ENCODE measurements around the gene BIN1. TPM values are rescaled to one million over a fixed set of nuclear protein-coding genes. Genes with fewer than 3 reads are reported as not detected.

The BIN1 gene
- total and polyA plus RNA-seq, 4 experiments from 2014 or later: 99.4 to 163 (median 122) TPM

DNA sequence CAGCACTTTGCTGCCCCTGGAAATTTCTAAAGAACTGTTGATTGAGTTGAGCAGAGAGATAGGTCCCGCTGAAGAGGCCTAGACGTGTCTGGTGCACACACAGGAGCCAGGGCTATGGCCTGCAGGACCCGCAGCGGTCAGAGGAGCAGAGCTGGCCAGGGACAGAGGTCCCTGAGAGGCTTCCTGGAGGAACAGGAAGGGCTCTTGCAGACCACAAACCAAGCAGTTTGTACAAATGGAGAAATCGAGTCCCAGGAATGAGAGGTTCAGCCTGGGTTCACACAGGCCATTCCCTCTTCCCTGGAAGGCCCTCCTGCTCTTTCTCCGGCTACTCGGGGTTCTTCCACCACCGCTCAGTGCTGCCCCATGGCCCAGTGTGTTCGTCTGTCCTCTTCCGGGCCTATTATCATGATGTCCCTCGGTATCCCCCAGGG lies 1.2 kb upstream of the BIN1 start:
- Histone ChIP-seq H3K27me3 (ENCODE audit: insufficient read depth, low read length) (peaks cover 5% of the 10 kb centered on the region), H3K36me3 (ENCODE audit: insufficient read depth, low read length) (no peaks in the 10 kb centered on the region), H3K27ac (ENCODE audit: low read depth, low read length) (no peak overlapping the region), H3K4me1 (ENCODE audit: insufficient read depth, low read length) (peaks cover 21% of the 10 kb centered on the region), H3K4me3 (ENCODE audit: low read length in 2 of 2) (no peak overlapping the region), H3K9me3 (ENCODE audit: control insufficient read depth in 1 of 2, low read length in 2 of 2) (no peaks in the 10 kb centered on the region)
- H3K9me3 Mint-ChIP-seq: no peaks in the 10 kb centered on the region
- DNase-seq: no peak
- ChIA-PET POLR2A (ENCODE audit: partially characterized antibody) (interaction anchor here (2.7 kb wide), 1 partner anchor 27 kb away, joined by 23 read pairs; no protein-coding TSS in a partner anchor), CTCF (ENCODE audit: partially characterized antibody) (interaction anchor here (1.5 kb wide), 1 partner anchor 37 kb away, joined by 3 read pairs; no protein-coding TSS in a partner anchor)
- peaks cover 0 to 12% (median 4%) of the 10 kb centered on the region in 4 donors for H3K4me1 Mint-ChIP-seq
- H3K4me3 Mint-ChIP-seq: peak overlapping the region; percentile 84 to 91 (median 88)
- peaks cover 0 to 2% of the 10 kb centered on the region in 2 donors for H3K36me3 Mint-ChIP-seq
- peak overlapping the region in 1 of 7 donors; percentile 62 for H3K27ac Mint-ChIP-seq
- H3K27me3 Mint-ChIP-seq: peaks cover 6 to 18% of the 10 kb centered on the region in 2 donors
- intact Hi-C loops (cut with micrococcal nuclease): no loop called here

DNA sequence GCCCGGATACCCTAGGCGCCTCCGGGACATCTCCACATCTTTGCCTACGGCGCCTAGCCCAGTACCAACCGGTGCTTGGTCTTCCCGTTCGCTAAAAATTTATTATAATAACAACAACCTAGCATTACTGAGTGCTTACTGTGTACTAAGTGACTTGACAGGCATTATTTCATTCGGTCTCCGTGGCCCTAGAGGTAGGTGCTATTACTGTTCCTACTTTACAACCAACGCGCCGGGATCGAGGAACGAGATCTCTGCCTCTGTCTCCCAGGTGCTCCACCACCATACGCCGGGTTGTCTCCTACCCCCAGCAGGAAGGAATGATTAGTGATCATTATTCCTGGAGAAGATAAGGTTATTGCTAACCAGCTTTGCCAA lies 657 bp upstream of the BIN1 start:
- H3K9me3 ChIP-seq (ENCODE audit: control insufficient read depth in 1 of 2, low read length in 2 of 2): no peaks in the 10 kb centered on the region
- H3K36me3 Mint-ChIP-seq: peaks cover 0 to 2% of the 10 kb centered on the region in 2 donors
- peak overlapping the region in 5 of 7 donors; percentile 18 to 86 (median 56) for H3K27ac Mint-ChIP-seq
- H3K9me3 Mint-ChIP-seq: no peaks in the 10 kb centered on the region
- H3K27me3 Mint-ChIP-seq: peaks cover 6 to 16% of the 10 kb centered on the region in 2 donors
- peaks cover 0 to 12% (median 4%) of the 10 kb centered on the region in 4 donors for H3K4me1 Mint-ChIP-seq
- peaks cover 5% of the 10 kb centered on the region for H3K27me3 ChIP-seq (ENCODE audit: insufficient read depth, low read length)
- H3K4me1 ChIP-seq (ENCODE audit: insufficient read depth, low read length): peaks cover 21% of the 10 kb centered on the region
- CTCF ChIA-PET (ENCODE audit: partially characterized antibody): interaction anchor here (1.5 to 2.8 kb wide), 2 partner anchors 37 to 39 kb away, joined by 3 to 15 read pairs; no protein-coding TSS in a partner anchor
- intact Hi-C loops (cut with micrococcal nuclease): loop anchor here (1.0 kb wide), 1 partner anchor 26 kb away; no protein-coding TSS in a partner anchor
- POLR2A ChIA-PET (ENCODE audit: partially characterized antibody): interaction anchor here (1.1 to 2.7 kb wide), 3 partner anchors 11 to 27 kb away, joined by 5 to 23 read pairs (median 12); no protein-coding TSS in a partner anchor
- H3K4me3 ChIP-seq (ENCODE audit: low read length in 2 of 2): peak overlapping the region in 1 of 2 donors; percentile 51
- peak overlapping the region; percentile 84 to 91 (median 88) for H3K4me3 Mint-ChIP-seq
- H3K36me3 ChIP-seq (ENCODE audit: insufficient read depth, low read length): no peaks in the 10 kb centered on the region
- H3K27ac ChIP-seq (ENCODE audit: low read depth, low read length): peak overlapping the region; percentile 15
- peak in 3 of 5 donors; percentile 4 to 26 (median 6) for DNase-seq

DNA sequence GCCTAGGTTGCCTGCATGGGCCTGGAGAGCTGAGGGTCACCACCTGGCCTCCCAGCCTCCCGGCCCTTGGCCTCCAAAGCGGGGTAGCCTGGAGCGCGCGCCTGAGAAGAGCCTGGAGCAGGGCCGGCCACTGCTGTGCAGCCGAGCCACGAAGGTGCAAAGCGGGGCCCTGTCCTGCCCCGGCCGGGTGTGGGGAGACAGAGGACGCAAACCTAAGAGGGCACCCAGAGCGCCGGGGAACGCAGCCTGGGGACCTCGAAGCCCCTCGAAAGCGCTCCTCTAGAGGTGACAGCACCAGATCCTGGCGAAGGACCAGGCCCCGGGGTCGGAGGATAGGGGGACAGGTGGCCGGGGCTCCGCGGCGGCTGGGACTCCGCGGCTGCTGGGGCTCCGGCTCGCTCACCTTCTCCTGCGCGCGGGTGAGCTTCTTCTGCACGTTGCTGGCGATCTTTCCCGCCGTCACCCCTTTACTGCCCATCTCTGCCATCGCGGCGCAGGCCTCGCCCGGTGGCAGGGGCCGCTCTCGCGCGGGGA lies 430 bp downstream of the BIN1 start:
- H3K27ac Mint-ChIP-seq: no peak overlapping the region
- no peaks in the 10 kb centered on the region for H3K9me3 ChIP-seq (ENCODE audit: control insufficient read depth in 1 of 2, low read length in 2 of 2)
- peaks cover 21% of the 10 kb centered on the region for H3K4me1 ChIP-seq (ENCODE audit: insufficient read depth, low read length)
- H3K36me3 Mint-ChIP-seq: peaks cover 0 to 2% of the 10 kb centered on the region in 2 donors
- peak overlapping the region; percentile 11 to 51 for H3K4me3 ChIP-seq (ENCODE audit: low read length in 2 of 2)
- H3K4me1 Mint-ChIP-seq: peaks cover 0 to 12% (median 4%) of the 10 kb centered on the region in 4 donors
- H3K4me3 Mint-ChIP-seq: peak overlapping the region; percentile 63 to 84 (median 78)
- H3K27ac ChIP-seq (ENCODE audit: low read depth, low read length): peak overlapping the region; percentile 4
- intact Hi-C loops (cut with micrococcal nuclease): loop anchor here (1.0 kb wide), 1 partner anchor 38 kb away; no protein-coding TSS in a partner anchor
- ChIA-PET CTCF (ENCODE audit: partially characterized antibody) (interaction anchor here (0.7 to 2.8 kb wide), 3 partner anchors 27 to 38 kb away, joined by 3 to 15 read pairs (median 3); no protein-coding TSS in a partner anchor), POLR2A (ENCODE audit: partially characterized antibody) (interaction anchor here (1.1 to 2.7 kb wide), 3 partner anchors 10 to 26 kb away, joined by 5 to 23 read pairs (median 12); no protein-coding TSS in a partner anchor)
- H3K9me3 Mint-ChIP-seq: no peaks in the 10 kb centered on the region
- H3K27me3 ChIP-seq (ENCODE audit: insufficient read depth, low read length): peaks cover 5% of the 10 kb centered on the region
- peak in 2 of 5 donors; percentile 10 to 15 for DNase-seq
- peaks cover 5 to 12% of the 10 kb centered on the region in 2 donors for H3K27me3 Mint-ChIP-seq
- H3K36me3 ChIP-seq (ENCODE audit: insufficient read depth, low read length): no peaks in the 10 kb centered on the region

DNA sequence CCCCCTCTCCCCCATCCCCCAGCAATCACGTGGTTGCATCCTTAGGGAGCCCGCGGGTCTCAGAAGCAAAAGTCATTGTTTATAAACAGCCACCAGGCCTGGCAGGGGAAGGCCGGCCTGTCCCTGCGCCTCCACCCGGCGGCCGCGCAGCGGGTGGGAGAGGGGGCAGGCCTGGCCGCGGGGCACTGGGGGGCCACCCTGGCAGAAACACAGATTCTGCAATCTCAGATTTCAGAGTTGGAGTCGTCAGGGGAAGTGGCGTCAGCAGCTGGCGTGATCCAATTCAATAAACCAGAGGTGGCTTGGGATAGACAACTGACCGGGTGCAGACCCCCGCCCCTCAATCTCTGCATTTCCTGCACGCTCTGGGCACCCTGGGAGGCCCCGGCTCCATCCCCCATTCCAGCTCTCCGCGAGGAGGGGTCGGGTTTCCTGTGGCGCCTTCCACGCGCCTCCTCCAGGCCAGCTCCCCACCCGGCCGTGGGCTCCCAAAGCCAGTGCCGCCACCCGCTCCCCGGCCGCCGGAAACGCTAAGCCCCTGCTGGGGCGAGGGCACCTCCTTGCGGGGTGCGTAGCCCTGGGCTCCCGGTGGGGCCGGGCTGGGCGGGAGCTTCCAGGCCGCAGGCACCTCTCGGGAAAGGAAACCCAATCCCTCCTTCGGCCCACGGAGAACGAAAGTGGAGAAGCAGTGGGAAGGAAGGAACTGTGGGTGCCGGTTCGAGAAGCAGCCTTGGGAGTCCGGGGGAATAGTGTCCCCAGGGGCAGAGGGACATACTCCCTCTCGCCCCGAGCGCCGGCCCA lies 1.1 kb downstream of the BIN1 start:
- intact Hi-C loops (cut with micrococcal nuclease): loop anchor here (1.0 kb wide), 1 partner anchor 38 kb away; no protein-coding TSS in a partner anchor
- H3K36me3 ChIP-seq (ENCODE audit: insufficient read depth, low read length): no peaks in the 10 kb centered on the region
- H3K4me3 ChIP-seq (ENCODE audit: low read length in 2 of 2): peak overlapping the region in 1 of 2 donors; percentile 51
- Mint-ChIP-seq H3K4me3 (peak overlapping the region; percentile 63 to 84 (median 78)), H3K9me3 (no peaks in the 10 kb centered on the region), H3K4me1 (peaks cover 0 to 12% (median 4%) of the 10 kb centered on the region in 4 donors), H3K36me3 (peaks cover 0 to 2% of the 10 kb centered on the region in 2 donors), H3K27ac (no peak overlapping the region), H3K27me3 (peaks cover 5 to 12% of the 10 kb centered on the region in 2 donors)
- H3K27me3 ChIP-seq (ENCODE audit: insufficient read depth, low read length): peaks cover under 1% of the 10 kb centered on the region
- H3K4me1 ChIP-seq (ENCODE audit: insufficient read depth, low read length): peaks cover 21% of the 10 kb centered on the region
- H3K27ac ChIP-seq (ENCODE audit: low read depth, low read length): no peak overlapping the region
- no peaks in the 10 kb centered on the region for H3K9me3 ChIP-seq (ENCODE audit: control insufficient read depth in 1 of 2, low read length in 2 of 2)
- ChIA-PET CTCF (ENCODE audit: partially characterized antibody) (interaction anchor here (0.7 to 2.8 kb wide), 2 partner anchors 26 to 38 kb away, joined by 3 to 15 read pairs; no protein-coding TSS in a partner anchor), POLR2A (ENCODE audit: partially characterized antibody) (interaction anchor here (2.2 to 2.7 kb wide), 2 partner anchors 21 to 25 kb away, joined by 12 to 23 read pairs; no protein-coding TSS in a partner anchor)
- peak in 1 of 5 donors; percentile 6 for DNase-seq

DNA sequence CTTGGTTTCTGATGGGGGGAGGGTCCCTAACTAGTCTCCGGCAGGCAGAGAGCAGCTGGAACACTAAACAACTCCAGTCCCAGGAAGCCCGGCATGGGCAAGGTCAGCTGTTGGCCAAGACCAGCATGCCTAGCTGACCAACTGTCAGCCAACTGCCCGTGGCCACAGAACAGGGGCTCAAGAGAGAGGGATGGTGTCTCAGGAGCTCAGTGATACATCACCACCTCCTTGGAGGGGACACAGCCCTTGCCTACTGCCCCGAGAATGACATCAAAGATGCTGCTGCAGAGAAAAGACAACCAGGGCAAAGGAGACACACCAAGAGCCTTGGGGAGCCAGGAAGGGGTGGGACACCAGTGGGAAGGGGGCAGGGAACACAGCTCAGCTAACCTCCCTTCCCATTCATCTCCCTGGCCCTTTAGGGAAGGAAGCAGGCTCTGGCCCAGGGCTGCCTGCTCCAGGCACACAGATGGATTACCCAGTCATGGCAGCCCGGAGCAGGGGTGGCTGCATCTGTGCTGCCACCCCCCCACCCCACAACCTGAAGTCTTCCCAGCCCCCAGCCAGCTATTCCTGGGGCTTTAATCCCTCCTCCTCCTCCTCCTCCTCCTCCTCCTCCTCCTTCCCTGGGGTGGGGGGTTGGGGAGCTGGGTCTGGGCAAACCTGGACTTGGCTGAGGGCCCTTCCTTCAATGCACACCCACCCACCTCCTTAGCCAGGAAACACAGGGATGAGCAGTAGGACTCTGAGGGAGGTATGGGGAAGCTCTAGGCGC lies 1.9 kb downstream of the BIN1 start:
- Histone ChIP-seq H3K4me3 (ENCODE audit: low read length in 2 of 2) (no peak overlapping the region), H3K27me3 (ENCODE audit: insufficient read depth, low read length) (no peaks in the 10 kb centered on the region), H3K9me3 (ENCODE audit: control insufficient read depth in 1 of 2, low read length in 2 of 2) (no peaks in the 10 kb centered on the region), H3K4me1 (ENCODE audit: insufficient read depth, low read length) (peaks cover 21% of the 10 kb centered on the region), H3K27ac (ENCODE audit: low read depth, low read length) (no peak overlapping the region), H3K36me3 (ENCODE audit: insufficient read depth, low read length) (no peaks in the 10 kb centered on the region)
- POLR2A ChIA-PET (ENCODE audit: partially characterized antibody): interaction anchor here (0.9 to 2.7 kb wide), 2 partner anchors 22 to 24 kb away, joined by 3 to 23 read pairs; no protein-coding TSS in a partner anchor
- DNase-seq: no peak
- Mint-ChIP-seq H3K36me3 (peaks cover 0 to 2% of the 10 kb centered on the region in 2 donors), H3K4me1 (peaks cover 0 to 12% (median 4%) of the 10 kb centered on the region in 4 donors), H3K4me3 (peak overlapping the region in 7 of 8 donors; percentile 3 to 79 (median 29)), H3K27me3 (peaks cover 5 to 12% of the 10 kb centered on the region in 2 donors), H3K27ac (no peak overlapping the region), H3K9me3 (no peaks in the 10 kb centered on the region)
- intact Hi-C loops (cut with micrococcal nuclease): no loop called here
- CTCF ChIA-PET (ENCODE audit: partially characterized antibody): interaction anchor here (2.8 kb wide), 1 partner anchor 37 kb away, joined by 15 read pairs; no protein-coding TSS in a partner anchor

DNA sequence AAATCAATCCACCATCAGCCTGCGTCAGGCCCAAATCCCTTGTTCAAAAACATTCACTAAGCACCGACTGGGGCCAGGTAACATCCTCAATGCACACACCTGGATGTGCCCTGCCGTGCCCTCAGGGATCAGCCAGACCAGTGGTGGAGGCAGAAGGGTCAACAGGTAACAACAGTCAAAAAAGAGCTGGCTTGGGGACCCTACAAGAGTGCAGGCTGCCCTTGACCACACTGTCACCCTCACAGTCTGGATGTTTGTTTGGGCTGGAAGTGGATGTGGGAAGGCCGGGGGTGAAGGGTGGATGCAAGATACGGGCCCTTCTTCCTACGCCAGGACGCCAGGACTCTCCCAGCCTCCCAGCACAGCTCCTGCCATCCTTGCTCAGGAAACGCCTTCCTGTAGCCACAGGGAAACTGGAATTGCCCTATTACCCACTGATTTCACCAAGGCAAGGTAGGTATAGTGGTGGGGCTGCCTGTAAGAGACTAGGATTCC lies 2.7 kb downstream of the BIN1 start:
- no peak overlapping the region for H3K4me3 ChIP-seq (ENCODE audit: low read length in 2 of 2)
- POLR2A ChIA-PET (ENCODE audit: partially characterized antibody): interaction anchor here (0.8 to 0.9 kb wide), 2 partner anchors 21 to 23 kb away, joined by 3 read pairs; no protein-coding TSS in a partner anchor
- Mint-ChIP-seq H3K4me3 (peak overlapping the region in 3 of 8 donors; percentile 19 to 79 (median 65)), H3K9me3 (no peaks in the 10 kb centered on the region), H3K27me3 (peaks cover 3 to 9% of the 10 kb centered on the region in 2 donors), H3K27ac (peak overlapping the region in 1 of 7 donors; percentile 55), H3K4me1 (peaks cover 0 to 12% (median 4%) of the 10 kb centered on the region in 4 donors), H3K36me3 (peaks cover 0 to 2% of the 10 kb centered on the region in 2 donors)
- H3K36me3 ChIP-seq (ENCODE audit: insufficient read depth, low read length): no peaks in the 10 kb centered on the region
- intact Hi-C loops (cut with micrococcal nuclease): no loop called here
- CTCF ChIA-PET (ENCODE audit: partially characterized antibody): interaction anchor here (1.5 kb wide), 1 partner anchor 9 kb away, joined by 3 read pairs; no protein-coding TSS in a partner anchor
- DNase-seq: no peak
- H3K27me3 ChIP-seq (ENCODE audit: insufficient read depth, low read length): no peaks in the 10 kb centered on the region
- H3K27ac ChIP-seq (ENCODE audit: low read depth, low read length): no peak overlapping the region
- H3K9me3 ChIP-seq (ENCODE audit: control insufficient read depth in 1 of 2, low read length in 2 of 2): no peaks in the 10 kb centered on the region
- peaks cover 21% of the 10 kb centered on the region for H3K4me1 ChIP-seq (ENCODE audit: insufficient read depth, low read length)
